Hematopoietic multipotent progenitor cell treated with erythropoietin and hydrocortisone succinate and interleukin-3 and kit ligand, for 15 days (in vitro differentiated cells): ENCODE data around the gene MSRB1.
"Not testable (repeated sequence)": the region's sequence is repeated elsewhere in the genome, so short reads cannot be mapped to it uniquely, and the experiment has no call there.

Experiments used
- DNase-seq: peaks from one replicate; pipeline ENCODE4 v3.0.0-alpha.2; 2015; ENCODE audit warnings: low spot score

Gene MSRB1

DNA sequence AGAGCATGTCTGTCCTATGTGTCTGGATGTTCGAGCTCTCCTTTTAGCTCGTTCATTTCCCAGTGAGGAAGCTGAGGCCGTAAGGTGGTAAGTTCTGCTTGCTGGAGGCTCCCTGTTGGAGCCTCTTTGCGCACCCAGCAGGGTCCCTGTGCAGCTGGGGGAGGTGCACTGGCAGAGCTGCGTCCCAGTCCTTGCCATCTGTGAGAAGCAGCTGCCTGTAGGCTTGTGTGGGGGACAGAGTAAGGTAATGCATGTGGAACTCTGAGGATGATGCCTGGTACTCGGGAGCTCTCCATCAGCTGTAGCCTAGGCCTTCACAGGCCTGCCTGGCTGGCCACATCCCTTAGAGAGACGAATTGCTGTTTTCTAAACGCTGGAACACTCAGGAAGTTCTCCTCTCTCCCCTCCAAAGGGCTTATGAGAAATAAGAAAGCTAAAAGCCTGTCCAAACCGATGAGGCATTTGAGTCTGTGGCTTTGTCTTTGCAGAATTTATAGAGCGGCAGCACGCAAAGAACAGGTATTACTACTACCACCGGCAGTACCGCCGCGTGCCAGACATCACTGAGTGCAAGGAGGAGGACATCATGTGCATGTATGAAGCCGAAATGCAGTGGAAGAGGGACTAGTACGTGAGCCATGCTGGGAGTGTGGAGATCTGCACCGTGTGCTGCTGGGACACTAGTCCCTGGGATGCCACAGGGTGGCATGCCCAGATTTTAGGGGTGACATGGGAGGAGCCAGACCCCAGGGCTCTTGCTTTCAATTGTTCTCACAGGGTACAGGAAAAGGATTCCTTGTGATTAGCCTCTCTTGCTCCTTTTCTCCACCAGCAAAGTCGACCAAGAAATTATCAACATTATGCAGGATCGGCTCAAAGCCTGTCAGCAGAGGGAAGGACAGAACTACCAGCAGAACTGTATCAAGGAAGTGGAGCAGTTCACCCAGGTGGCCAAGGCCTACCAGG lies 17.9 kb upstream of the MSRB1 start:
- no peak for DNase-seq

DNA sequence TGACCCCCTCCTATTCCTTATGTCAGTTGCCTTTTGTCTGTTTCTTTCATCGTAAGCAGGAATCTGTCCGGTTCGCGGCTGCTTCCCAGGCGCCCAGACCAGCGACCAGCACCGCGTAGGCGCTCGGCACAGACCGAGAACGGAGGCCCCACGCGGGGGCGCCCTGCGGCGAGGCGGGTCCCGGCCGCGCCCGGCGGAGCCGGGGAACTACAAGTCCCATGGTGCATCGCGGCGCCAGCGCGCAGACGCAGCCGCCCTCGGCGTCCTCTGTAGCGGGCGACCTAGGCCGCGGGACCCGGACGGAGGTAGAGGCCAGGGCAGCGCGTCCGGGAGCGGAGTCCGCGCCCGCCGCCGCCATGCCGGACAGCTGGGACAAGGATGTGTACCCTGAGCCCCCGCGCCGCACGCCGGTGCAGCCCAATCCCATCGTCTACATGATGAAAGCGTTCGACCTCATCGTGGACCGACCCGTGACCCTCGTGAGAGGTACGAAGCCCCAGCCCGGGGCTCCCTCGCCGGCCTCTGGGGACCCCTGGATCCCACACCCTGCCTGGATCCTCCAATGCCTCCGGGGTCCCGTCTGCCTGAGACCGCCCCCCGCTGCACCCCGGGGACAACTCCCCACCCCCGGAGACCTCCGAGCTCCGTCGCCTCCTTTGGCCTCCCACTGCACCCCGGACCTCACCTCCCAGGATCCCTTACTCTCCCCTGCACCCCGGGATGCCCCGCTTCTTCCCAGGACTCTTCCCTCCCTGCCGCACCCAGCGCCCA lies 16.5 kb upstream of the MSRB1 start, which contains the start of gene NDUFB10:
Gene NDUFB10 (plus strand): TSS at position 270 of the 771 bp plus-strand sequence. CDS start 87 bp downstream, at position 357.
- DNase-seq: peak; percentile 91

DNA sequence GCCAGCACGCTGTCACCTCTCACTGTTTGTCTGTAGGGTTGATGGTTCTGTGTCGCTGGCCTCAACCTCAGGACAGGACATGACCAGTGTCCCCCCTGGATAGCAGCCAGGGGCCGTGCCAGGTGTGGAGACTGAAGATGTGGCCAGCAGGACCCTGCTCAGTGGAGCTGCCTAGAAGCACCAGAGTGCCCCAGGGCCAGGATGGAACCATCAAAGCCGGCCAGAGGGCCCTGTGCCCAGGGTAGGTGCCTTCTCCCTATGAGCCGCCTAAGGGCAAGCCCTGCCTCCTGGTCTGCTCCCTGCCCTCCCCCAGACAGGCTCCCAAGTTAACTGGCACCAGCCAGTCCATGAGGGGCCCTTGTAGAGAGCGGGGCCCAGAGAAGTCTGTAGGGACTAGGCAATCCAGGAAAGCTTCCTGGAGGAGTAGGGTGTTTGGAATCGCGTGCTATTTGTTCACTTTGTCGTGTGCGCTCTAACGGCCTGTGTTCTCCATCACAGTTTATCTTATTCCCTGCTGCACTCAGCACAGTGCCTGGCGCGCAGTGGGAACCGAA lies 15.8 kb upstream of the MSRB1 start:
- DNase-seq: no peak

DNA sequence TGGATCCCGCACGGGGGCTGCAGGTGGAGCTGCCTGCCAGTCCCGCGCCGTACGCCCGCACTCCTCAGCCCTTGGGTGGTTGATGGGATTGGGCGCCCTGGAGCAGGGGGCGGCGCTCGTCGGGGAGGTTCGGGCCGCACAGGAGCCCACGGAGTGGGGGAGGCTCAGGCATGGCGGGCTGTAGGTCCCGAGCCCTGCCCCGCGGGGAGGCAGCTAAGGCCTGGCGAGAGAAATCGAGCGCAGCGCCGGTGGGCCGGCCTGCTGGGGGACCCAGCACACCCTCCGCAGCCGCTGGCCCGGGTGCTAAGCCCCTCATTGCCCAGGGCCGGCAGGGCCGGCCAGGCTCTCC lies 15.1 kb upstream of the MSRB1 start:
- DNase-seq: not testable (repeated sequence)

DNA sequence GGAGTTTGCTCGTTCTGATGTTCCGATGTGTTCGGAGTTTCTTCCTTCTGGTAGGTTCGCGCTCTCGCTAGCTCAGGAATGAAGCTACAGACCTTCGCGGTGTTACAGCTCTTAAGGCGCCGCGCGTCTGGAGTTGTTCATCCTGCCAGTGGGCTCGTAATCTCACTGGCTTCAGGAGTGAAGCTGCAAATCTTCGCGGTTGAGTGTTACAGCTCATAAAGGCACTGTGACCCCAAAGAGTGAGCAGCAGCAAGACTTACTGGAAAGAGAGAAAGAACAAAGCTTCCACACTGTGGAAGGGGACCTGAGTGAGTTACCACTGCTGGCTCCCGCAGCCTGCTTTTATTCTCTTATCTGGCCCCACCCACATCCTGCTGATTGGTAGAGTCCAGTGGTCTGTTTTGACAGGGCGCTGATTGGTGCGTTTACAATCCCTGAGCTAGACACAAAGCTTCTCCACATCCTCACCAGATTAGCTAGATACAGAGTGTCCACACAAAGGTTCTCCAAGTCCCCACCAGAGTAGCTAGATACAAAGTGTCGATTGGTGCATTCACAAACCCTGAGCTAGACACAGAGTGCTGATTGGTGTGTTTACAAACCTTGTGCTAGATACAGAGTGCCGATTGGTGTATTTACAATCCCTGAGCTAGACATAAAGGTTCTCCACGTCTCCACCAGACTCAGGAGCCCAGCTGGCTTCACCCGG lies 14.6 kb upstream of the MSRB1 start:
- not testable (repeated sequence) for DNase-seq

DNA sequence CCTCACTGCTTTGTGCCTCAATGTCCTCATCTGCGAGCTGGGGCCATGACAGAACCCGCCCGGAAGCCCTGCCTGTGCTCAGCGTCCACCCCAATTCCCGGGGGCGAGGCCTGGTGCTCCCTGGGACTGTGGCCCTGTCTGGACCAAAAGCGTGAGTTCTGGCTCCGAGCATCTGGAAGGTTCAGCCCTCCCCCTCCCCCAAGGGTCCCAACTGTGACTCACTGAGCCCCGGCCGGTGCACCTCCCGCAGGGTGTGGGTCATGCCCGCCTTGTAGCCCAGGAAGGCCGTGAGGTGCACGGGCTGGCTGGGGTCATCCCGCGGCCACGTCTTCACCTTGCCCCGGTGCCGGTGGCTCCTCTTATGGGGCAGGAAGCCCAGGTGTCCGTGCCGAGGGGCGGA lies 10.7 kb upstream of the MSRB1 start:
- DNase-seq: no peak

DNA sequence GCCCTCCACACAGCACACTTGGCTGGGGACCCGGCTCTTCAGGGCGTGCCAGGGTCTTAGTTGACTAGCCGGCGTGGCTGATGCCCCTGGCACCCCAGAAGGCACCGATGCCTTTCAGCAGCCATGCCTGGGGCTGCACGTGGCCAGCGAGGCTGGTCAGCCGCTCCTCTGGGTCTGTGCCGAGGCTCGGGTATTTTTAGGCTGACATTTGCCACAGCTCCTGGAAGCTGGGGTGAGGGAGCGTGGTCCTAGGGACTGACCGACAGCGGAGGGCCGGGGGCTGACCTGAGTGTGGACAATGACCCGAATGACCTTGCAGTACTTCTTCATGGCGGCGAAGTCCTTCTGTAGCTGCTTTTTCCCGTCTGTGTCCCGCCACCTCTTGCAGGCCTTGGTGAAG lies 7.6 kb upstream of the MSRB1 start:
- DNase-seq: no peak

DNA sequence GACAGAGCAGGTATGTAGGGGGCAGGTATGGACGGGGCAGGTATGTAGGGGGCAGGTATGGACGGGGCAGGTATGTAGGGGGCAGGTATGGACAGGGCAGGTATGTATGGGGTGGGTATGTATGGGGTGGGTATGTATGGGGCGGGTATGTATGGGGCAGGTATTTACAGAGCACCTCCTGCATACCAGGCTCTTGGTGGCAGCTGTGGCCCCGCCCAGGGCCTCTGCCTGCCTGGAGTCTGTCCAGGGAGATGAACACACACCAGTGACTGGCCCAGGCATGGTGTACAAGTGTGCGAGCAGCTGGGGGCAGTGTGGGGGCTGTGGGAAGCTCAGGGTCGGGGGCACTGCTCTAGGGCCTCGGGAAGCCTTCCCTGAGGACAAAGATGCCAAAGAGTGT lies 7.0 kb upstream of the MSRB1 start:
- no peak for DNase-seq

DNA sequence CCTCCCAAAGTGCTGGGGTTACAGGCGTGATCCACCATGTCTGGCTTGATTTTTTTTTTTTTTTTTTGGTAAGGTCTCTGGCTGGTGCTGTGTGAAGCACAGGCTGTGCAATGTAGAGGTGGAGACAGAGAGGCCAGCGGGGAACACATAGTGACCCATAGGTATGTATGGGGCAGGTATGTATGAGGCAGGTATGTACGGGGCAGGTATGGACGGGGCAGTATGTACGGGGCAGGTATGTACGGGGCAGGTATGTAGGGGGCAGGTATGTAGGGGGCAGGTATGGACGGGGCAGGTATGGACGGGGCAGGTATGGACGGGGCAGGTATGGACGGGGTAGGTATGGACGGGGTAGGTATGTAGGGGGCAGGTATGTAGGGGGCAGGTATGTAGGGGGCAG lies 6.5 kb upstream of the MSRB1 start:
- DNase-seq: no peak

DNA sequence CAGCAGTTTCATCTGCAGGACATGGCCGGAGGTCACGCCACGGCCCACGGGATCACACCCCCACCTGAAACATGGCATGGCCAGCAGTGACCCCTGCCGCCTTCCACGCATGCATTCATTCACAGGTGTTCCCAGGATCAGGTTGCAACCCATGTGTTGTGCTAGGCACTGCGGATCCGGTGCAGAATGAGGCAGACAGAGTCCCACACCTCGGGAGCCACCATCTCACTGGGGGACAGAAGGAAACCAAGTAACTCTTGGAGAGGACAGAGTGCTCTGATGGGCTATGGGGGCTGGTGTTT lies 4.3 kb upstream of the MSRB1 start:
- DNase-seq: no peak

DNA sequence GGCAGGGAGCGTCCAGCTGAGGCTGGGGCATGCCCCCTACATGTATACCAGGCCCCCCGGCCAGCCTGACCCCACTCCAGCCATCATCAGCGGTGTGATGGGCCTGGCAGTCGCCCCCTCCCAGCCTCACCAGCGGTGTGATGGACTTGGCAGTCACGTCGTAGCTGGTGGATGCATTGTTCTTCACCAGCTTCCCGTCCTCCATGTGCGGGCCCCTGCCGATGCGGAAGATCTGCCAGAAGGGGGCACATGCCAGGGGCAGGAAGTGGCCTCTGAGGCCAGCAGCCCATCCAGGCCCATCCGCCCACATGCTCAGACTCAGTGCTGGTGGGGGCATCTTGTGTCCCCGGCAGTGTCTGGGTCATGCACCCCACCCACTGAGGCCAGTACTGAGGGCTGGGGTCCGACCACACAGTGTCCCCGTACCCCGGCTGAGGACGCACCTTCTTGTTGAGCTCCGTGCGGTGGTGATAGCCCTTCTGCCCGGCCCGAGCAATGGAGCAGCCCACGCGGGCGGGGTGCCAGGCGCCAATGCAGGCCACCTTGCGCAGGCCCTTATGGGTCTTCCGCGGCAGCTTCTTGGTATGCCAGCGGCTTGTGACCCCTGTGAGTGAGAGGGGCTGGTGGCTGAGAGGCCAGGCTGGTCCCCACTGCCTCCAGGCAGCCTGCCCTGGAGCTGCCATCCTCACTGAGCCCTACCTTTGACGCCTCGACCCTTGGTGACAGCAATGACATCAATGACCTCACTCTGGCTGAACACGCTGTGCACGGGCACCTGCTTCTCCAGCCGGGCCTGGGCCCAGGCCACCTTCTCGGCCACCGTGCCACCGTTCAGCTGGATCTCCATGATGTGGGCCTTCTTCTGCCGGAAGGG lies 3.7 kb upstream of the MSRB1 start:
- no peak for DNase-seq

DNA sequence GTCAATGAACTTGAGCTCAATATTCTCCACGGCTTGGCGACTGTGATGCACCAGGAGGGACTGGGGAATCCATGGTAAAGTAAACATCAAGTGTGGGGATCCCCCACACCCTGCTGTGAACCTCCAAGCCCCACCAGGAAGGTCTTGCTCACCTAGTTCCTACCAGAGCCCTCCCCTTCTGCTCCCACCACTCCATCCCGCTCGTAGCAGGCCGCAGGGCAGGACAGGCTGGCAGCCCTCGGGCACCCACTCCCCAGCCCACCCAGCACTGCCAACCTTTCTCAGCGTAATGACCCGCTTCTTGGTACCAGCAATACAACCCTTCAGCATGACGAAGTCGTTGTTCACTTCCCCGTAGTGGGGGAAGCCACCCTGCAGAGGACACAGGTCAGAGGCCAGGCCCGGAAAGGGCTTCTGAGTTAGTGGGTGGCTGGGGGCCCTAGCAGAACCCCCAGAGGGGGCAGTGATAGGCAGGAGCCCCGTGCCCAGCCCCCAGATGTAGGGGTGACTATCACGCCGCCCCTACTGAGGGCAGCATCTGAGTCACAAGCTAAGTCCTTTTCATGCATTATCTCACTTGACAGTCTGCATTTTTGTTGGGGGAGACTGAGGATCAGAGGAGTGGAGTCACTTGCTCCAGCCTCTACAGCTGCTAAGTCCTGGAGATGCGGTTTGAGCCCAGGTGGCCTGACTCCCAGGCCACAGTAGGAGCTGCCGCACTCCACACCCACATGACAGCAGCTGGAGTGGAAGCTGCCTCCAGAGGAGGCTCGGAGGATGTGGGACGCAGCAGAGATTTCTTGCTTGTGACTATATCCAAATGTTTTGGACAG lies 2.8 kb upstream of the MSRB1 start:
- no peak for DNase-seq

DNA sequence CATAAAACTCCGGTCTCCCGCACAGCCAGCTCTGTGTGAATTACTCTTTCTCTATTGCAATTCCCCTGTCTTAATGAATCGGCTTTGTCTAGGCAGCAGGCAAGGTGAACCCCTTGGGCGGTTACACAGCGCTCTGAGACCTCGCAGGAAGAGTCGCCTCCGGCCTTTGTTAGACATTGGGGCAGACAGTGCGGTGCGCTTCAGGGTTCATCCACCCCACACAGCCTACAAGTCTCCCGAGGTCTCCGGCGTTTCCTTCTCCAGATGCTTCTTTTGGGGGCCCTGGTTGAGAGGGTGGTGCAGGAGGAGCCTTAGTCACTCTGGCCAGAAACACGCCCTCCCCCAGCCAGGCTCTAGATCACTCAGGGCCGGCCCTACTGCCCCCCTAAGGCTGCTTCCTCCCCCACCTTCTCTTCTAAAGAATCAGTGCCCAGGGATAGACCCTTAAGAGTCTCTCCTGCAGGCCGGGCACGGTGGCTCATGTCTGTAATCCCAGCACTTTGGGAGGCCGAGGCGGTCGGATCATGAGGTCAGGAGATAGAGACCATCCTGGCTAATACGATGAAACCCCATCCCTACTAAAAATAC lies 1.7 kb upstream of the MSRB1 start:
- DNase-seq: no peak

DNA sequence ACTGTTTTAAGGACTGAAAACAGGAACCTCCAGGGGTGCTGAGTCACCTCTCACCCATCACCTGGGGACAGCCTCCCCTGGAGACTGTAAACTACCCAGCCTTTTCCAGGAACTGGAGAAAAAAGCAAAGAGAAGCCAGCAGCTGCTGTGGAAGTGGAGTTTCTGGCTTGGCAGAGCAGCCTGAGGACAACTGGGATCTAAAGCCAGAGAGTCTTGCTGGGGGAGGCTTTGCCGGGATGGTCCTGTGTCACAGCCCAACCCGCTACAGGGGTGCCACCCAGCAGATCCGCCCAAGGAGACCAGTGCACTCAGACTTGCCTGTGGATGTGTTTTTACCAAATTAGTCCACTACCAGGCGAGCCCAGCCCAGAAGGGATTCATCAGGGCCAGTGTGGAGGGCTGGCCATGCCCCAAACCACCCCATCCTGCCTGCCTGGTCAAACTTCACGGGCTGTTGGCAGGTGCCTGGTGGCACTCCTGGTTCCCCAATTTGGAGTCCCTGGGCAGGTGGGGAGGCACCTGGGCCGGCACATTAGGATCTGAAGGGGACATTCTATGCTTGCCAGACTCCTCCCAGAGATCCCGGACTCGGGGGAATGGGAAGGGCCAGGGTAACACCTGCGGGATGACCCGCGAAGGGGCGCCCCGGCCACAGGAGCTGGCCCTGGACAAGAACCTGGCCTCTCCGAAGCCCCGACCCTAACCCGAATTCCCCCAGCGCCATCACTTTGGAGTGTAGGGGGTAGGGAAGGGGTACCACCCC lies 771 bp downstream of the MSRB1 start:
- no peak for DNase-seq

DNA sequence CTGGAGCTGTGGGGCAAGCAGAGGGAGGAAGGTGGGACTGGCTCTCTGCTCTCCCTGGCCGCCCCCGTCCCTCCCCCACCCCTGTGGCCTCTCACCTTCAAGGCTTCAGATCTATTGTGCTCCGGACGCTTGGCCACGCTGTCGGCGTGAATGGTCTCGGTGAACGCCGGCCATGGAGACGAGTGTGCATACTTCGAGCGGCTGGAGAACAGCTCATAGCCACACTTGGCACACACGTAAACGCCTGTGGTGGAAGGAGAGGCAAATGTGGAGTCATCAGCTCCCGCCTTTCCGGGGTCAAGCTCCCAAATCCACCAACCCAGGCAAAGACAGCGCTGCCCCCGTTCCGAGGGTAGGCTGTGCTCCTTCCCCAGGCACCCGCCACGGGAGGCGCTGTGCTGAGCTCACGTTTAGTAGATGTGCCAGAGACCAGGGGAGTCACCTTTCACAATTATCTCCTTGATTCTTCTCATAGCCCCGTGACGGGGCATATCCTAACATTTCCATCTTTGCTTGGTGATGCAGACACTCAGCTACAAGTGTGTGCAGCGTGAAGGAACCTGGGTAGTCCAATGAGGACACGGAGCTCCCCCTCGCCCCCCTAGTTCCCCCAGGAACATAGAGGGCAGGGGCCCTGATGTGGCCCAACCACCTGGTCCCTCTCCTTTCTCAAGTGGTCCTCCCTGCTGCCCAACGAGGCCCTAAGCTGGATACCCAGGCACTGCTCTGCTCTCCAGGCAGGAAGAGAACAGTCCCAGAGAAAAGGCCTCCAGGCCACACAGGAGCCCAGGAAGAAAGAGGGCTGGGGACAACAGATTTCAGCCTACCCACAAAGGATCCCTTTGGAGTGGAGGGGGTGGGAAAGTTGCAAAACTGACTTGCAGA lies 1.6 kb downstream of the MSRB1 start:
- no peak for DNase-seq

DNA sequence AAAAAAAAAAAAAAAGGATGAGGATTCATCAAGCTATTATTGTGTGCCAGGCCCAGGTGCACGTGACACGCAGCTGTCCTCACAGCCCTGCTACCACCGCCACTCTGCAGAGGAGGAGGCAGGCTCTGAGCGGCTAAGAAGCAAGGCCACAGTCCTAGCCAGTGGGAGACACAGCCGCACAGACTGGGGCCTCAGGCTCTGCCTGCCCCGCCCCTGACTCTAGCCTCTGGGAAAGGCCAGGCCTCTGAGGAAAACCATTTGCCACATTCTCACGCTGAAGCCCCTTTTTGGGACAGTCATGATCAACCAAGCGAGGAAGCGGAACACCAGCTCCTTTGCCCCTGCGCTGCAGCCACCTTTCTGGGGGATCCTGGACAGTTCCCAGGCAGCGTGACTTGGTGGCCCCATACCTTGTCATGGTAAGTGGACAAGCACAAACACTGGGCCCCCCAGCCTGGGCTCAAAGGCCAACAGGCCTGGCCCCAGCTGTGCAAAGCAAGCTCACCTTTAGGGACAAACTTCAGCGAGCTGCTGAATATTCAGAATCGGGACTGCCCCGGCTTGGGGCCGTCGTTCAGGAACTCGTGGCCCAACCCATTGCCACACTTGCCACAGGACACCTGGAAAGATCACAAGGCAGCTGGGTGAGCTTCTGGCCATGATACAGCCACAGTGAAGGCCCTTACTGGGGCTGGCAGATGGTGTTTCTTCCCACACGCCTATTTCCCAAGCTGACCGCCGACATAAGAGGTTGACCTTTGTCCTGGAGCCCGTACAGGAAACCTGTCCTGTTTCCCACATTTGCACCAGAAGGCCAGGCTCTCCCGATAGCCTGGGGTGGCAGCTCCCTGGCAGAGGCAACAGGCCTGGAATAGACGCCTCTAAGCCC lies 2.5 kb downstream of the MSRB1 start:
- DNase-seq: no peak

DNA sequence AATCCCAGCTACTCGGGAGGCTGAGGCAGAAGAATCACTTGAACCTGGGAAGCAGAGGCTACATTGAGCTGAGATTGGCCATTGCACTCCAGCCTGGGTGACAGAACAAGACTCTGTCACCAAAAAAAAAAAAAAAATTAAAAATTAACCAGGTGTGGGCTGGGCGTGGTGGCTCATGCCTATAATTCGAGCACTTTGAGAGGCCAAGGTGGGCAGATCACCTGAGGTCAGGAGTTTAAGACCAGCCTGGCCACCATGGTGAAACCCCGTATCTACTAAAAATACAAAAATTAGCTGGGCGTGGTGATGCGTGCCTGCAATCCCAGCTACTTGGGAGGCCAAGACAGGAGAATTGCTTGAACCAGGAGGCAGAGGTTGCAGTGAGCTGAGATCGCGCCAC lies 3.2 kb downstream of the MSRB1 start:
- not testable (repeated sequence) for DNase-seq
